HepG2 (cell line): ENCODE measurements around the gene TOMM20. TPM values are rescaled to one million over a fixed set of nuclear protein-coding genes. Genes with fewer than 3 reads are reported as not detected.

Experiments used
- AKNA ChIP-seq: sonication (generic); formaldehyde crosslinking; IDR thresholded peaks from 2 replicates; pipeline ENCODE4 v1.4.0; 2020; ENCODE audit warnings: missing genetic modification reagents, borderline replicate concordance
- DRAP1 ChIP-seq: IDR thresholded peaks from 2 replicates; pipeline ENCODE4 v1.6.1; 2016; ENCODE audit warnings: missing genetic modification reagents, missing compliant biosample characterization
- HDAC6 ChIP-seq: fragments of 200-600 bp; sonication (generic); IDR thresholded peaks from 2 replicates; pipeline ENCODE4 v1.7.0; 2017; ENCODE audit warnings: mild to moderate bottlenecking, antibody characterized with exemption, low read length, low read depth
- KDM6A ChIP-seq: IDR thresholded peaks from 2 replicates; pipeline ENCODE4 v1.6.1; 2016; ENCODE audit warnings: low read depth
- MNT ChIP-seq: fragments of 450-650 bp; IDR thresholded peaks from 2 replicates; pipeline ENCODE4 v1.6.1; 2016
- NFIB ChIP-seq: sonication (generic); formaldehyde crosslinking; IDR thresholded peaks from 2 replicates; pipeline ENCODE4 v1.9.0; 2021; ENCODE audit warnings: missing genetic modification reagents, mild to moderate bottlenecking, borderline replicate concordance
- NFYB ChIP-seq: sonication (generic); formaldehyde crosslinking; IDR thresholded peaks from 2 replicates; pipeline ENCODE4 v1.4.0; 2020; ENCODE audit warnings: missing genetic modification reagents
- REXO4 ChIP-seq: sonication (generic); formaldehyde crosslinking; IDR thresholded peaks from 2 replicates; pipeline ENCODE4 v1.8.0; 2022; ENCODE audit warnings: missing genetic modification reagents, mild to moderate bottlenecking, borderline replicate concordance
- SOX13 ChIP-seq, 3 experiments: fragments of 450-650 bp in 1 of 3; sonication (generic) in 1 of 3; formaldehyde crosslinking in 1 of 3; IDR thresholded peaks in 2 of 3; conservative IDR thresholded peaks in 1 of 3; 2 replicates each; pipeline versions ENCODE4 v1.5.0 to v1.6.1; 2016 to 2020; ENCODE audit warnings: antibody characterized with exemption in 1 of 3, mild to moderate bottlenecking in 1 of 3, missing compliant biosample characterization in 1 of 3, missing genetic modification reagents in 1 of 3, moderate library complexity in 1 of 3
- TBX3 ChIP-seq: fragments of 450-650 bp; IDR thresholded peaks from 2 replicates; pipeline ENCODE4 v1.6.1; 2017; ENCODE audit warnings: antibody characterized with exemption, mild to moderate bottlenecking, inconsistent platforms, borderline replicate concordance
- TCF7 ChIP-seq: sonication (generic); IDR thresholded peaks from 2 replicates; pipeline ENCODE4 v1.6.1; 2016; ENCODE audit warnings: antibody characterized with exemption, low read depth
- YEATS4 ChIP-seq: sonication (generic); formaldehyde crosslinking; IDR thresholded peaks from 2 replicates; pipeline ENCODE4 v1.4.0; 2020; ENCODE audit warnings: missing genetic modification reagents, borderline replicate concordance
- ZNF143 ChIP-seq: sonication (generic); formaldehyde crosslinking; IDR thresholded peaks from 2 replicates; pipeline ENCODE4 v1.4.0; 2020; ENCODE audit warnings: missing genetic modification reagents
- ZNF234 ChIP-seq: sonication (generic); formaldehyde crosslinking; conservative IDR thresholded peaks from 2 replicates; pipeline ENCODE4 v1.5.1; 2020; ENCODE audit warnings: mild to moderate bottlenecking, missing genetic modification reagents
- ZNF660 ChIP-seq: sonication (generic); formaldehyde crosslinking; IDR thresholded peaks from 2 replicates; pipeline ENCODE4 v1.5.1; 2020; ENCODE audit warnings: mild to moderate bottlenecking, low read depth, missing genetic modification reagents, borderline replicate concordance
- ZNF777 ChIP-seq: sonication (generic); formaldehyde crosslinking; IDR thresholded peaks from 2 replicates; pipeline ENCODE4 v1.4.0; 2020; ENCODE audit warnings: missing genetic modification reagents
- ZNF788 ChIP-seq: sonication (generic); formaldehyde crosslinking; IDR thresholded peaks from 2 replicates; pipeline ENCODE4 v1.5.0; 2020; ENCODE audit warnings: mild to moderate bottlenecking, missing genetic modification reagents, borderline replicate concordance
- polyA plus RNA-seq, 8 experiments: library from polyadenylated mRNA; depleted of rRNA in 3 of 8; stranded (reverse) in 7 of 8; unstranded in 1 of 8; fragments of >200 nt; fragmentation: Illumina TruSeq in 4 of 8; extraction: Trizol in 4 of 8; gene quantifications; 2 replicates each; pipeline versions ENCODE4 v1.2.1 to v1.2.3, GENCODE V29; 2011 to 2016; ENCODE audit warnings: low read depth in 4 of 8, missing spikeins in 1 of 8, mixed read lengths in 1 of 8; ENCODE audit not compliant: insufficient read depth in 1 of 8
- total RNA-seq, 5 experiments: library from RNA; depleted of rRNA; stranded (reverse); fragments of >200 nt; fragmentation: Illumina TruSeq; extraction: Trizol; gene quantifications; 2 replicates each; pipeline ENCODE4 v1.2.3, GENCODE V29; 2016; ENCODE audit warnings: low read depth in 1 of 5
- TF ChIP-seq, protein P1 (sequence below): sonication (generic); formaldehyde crosslinking; IDR thresholded peaks from 2 replicates; pipeline ENCODE4 v1.4.0; 2020; ENCODE audit warnings: mild to moderate bottlenecking, missing genetic modification reagents
- TF ChIP-seq, protein P2 (sequence below): sonication (generic); formaldehyde crosslinking; IDR thresholded peaks from 2 replicates; pipeline ENCODE4 v1.4.0; 2020; ENCODE audit warnings: missing genetic modification reagents, borderline replicate concordance

The TOMM20 gene
- total and polyA plus RNA-seq, 2 of the 13 experiments (the other 11 are each of a cell fraction or from before 2014, with no cell fraction given) = 153 to 376 TPM

DNA sequence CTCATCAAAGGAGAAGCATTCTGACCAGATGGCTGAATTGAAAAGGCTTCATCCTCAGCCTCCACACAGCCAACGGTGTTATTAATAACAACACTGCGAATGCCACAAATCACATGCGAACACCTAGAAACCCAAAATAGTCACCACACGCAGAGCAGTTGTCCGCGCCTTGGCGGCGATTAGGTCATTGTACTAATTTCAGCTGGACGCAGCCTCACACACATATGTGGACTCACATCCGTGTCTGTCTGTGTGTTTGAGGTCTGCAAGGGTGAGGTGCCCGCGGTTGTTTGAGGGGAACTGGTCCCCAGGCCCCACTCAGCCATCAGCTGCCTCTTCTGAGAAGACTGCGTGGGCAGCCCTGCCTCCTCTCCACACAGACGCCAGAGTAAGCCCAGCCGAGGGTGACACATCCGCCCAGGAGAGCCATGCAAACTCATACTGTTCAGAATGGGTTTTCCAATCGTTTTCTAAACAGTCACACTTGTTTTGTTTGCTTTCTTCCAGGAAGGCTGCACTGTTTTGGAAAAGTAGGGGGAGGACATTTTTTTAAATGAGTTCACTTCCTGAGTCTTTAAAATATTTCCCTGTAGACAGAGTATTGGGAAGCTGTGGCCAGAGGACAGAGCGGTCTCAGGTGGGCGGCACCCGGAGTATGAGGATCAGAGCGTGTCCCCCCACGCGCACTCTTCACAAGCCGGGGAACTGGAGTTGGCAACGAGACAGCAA is 53.4 kb downstream of the TOMM20 start (continued):
- no peak for TF ChIP-seq REXO4 (CRISPR knock-in tag)
- TF ChIP-seq YEATS4 (CRISPR knock-in tag) = peak; percentile 39; the same call in 1 of the 2 replicates
- TF ChIP-seq ZNF660 (CRISPR knock-in tag) = no peak
- no peak for TF ChIP-seq SOX13 (IDR thresholded peaks at IDR 0.05)
- TF ChIP-seq SOX13 (CRISPR knock-in tag; conservative IDR thresholded peaks at IDR 0.05 in 1 of 2, IDR thresholded peaks at IDR 0.05 in 1 of 2) = peak in 1 of 2 experiments; percentile 49; a peak in 2 of 4 replicates
- TF ChIP-seq NFYB (CRISPR knock-in tag) = no peak
- no peak for TF ChIP-seq ZNF788 (CRISPR knock-in tag)
- TF ChIP-seq NFIB (CRISPR knock-in tag) = no peak
- no peak for TF ChIP-seq TCF7
- TF ChIP-seq, protein P1, sequence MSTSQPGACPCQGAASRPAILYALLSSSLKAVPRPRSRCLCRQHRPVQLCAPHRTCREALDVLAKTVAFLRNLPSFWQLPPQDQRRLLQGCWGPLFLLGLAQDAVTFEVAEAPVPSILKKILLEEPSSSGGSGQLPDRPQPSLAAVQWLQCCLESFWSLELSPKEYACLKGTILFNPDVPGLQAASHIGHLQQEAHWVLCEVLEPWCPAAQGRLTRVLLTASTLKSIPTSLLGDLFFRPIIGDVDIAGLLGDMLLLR (CRISPR knock-in tag) = no peak
- peak; percentile 35; the same call in 1 of the 2 replicates for TF ChIP-seq ZNF777 (CRISPR knock-in tag)
- 0 out of 2 replicates have a peak, but pooled peaks have one; percentile 12 for TF ChIP-seq TBX3
- peak; percentile 94 for TF ChIP-seq DRAP1 (CRISPR knock-in tag)
- no peak for TF ChIP-seq AKNA (CRISPR knock-in tag)
- TF ChIP-seq HDAC6 = 0 out of 2 replicates have a peak, but pooled peaks have one; percentile 19
- no peak for TF ChIP-seq ZNF234 (CRISPR knock-in tag)
- TF ChIP-seq MNT = no peak
- TF ChIP-seq, protein P2, sequence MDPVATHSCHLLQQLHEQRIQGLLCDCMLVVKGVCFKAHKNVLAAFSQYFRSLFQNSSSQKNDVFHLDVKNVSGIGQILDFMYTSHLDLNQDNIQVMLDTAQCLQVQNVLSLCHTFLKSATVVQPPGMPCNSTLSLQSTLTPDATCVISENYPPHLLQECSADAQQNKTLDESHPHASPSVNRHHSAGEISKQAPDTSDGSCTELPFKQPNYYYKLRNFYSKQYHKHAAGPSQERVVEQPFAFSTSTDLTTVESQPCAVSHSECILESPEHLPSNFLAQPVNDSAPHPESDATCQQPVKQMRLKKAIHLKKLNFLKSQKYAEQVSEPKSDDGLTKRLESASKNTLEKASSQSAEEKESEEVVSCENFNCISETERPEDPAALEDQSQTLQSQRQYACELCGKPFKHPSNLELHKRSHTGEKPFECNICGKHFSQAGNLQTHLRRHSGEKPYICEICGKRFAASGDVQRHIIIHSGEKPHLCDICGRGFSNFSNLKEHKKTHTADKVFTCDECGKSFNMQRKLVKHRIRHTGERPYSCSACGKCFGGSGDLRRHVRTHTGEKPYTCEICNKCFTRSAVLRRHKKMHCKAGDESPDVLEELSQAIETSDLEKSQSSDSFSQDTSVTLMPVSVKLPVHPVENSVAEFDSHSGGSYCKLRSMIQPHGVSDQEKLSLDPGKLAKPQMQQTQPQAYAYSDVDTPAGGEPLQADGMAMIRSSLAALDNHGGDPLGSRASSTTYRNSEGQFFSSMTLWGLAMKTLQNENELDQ (CRISPR knock-in tag) = no peak
- TF ChIP-seq KDM6A (CRISPR knock-in tag) = no peak
- peak; percentile 47; the same call in 1 of the 2 replicates for TF ChIP-seq ZNF143 (CRISPR knock-in tag)
